Esophagus muscularis mucosa (tissue), 4 donors: ENCODE results near the gene ANKRD12.

ENCODE experiments used
- CTCF ChIP-seq, 3 experiments: fragments of 200-600 bp in 2 of 3; fragments of 450-650 bp in 1 of 3; sonication (generic) in 2 of 3; IDR thresholded peaks; one replicate each; pipeline ENCODE4 v1.5.1; 2017 to 2019; ENCODE audit warnings: antibody characterized with exemption in 3 of 3, mild to moderate bottlenecking in 2 of 3, moderate library complexity in 1 of 3
- EP300 ChIP-seq: sonication (generic); formaldehyde crosslinking; IDR thresholded peaks from one replicate; pipeline ENCODE4 v1.6.1; 2017; ENCODE audit warnings: antibody characterized with exemption
- POLR2AphosphoS5 ChIP-seq, 2 donors: sonication (generic); formaldehyde crosslinking; IDR thresholded peaks; one replicate each; pipeline ENCODE4 v1.6.1; 2017; ENCODE audit warnings: antibody characterized with exemption in 2 of 2

GRCh38 chr18:9321736-9322135, 185.2 kb downstream of the ANKRD12 start:
- no peak for TF ChIP-seq CTCF (IDR thresholded peaks at IDR 0.05)
- TF ChIP-seq EP300 = no peak
- no peak for TF ChIP-seq POLR2AphosphoS5 (IDR thresholded peaks at IDR 0.05)
